Endothelial cell of umbilical vein (primary cell): ENCODE results near the gene LIN28B.

Experiments used
- CTCF ChIP-seq, 2 donors: IDR thresholded peaks; 1 replicate in 1 of 2; 2 replicates in 1 of 2; pipeline ENCODE4 v1.5.1; 2011; ENCODE audit warnings: low read length in 2 of 2, mild to moderate bottlenecking in 2 of 2, moderate library complexity in 2 of 2, control low read depth in 1 of 2, inconsistent platforms in 1 of 2, low read depth in 1 of 2; ENCODE audit not compliant: insufficient read depth in 1 of 2; ENCODE audit errors: extremely low read depth in 1 of 2
- EZH2 ChIP-seq: IDR thresholded peaks from 2 replicates; pipeline ENCODE4 v1.6.1; 2012; ENCODE audit warnings: borderline replicate concordance, low read depth, mild to moderate bottlenecking, moderate library complexity, low read length, inconsistent platforms; ENCODE audit not compliant: severe bottlenecking
- FOS ChIP-seq: IDR thresholded peaks from 2 replicates; pipeline ENCODE4 v1.6.1; 2011; ENCODE audit warnings: mild to moderate bottlenecking, low read length, moderate library complexity, borderline replicate concordance; ENCODE audit not compliant: insufficient read depth
- GATA2 ChIP-seq: IDR thresholded peaks from 2 replicates; pipeline ENCODE4 v1.7.0; 2011; ENCODE audit warnings: low read depth, mild to moderate bottlenecking, moderate library complexity, mixed read lengths, low read length; ENCODE audit not compliant: insufficient read length, insufficient read depth
- JUN ChIP-seq: IDR thresholded peaks from 2 replicates; pipeline ENCODE4 v1.6.1; 2011; ENCODE audit warnings: borderline replicate concordance, low read depth; ENCODE audit not compliant: insufficient read length, insufficient read depth
- MYC ChIP-seq: IDR thresholded peaks from one replicate; pipeline ENCODE4 v1.6.1; 2011; ENCODE audit warnings: mild to moderate bottlenecking, low read depth, low read length
- POLR2A ChIP-seq: IDR thresholded peaks from 2 replicates; pipeline ENCODE4 v1.6.1; 2012; ENCODE audit warnings: low read depth, mild to moderate bottlenecking, control low read depth, low read length
- POLR2AphosphoS5 ChIP-seq: IDR thresholded peaks from 2 replicates; pipeline ENCODE4 v1.6.1; 2012; ENCODE audit warnings: low read depth, mild to moderate bottlenecking, control low read depth, low read length, moderate library complexity; ENCODE audit not compliant: insufficient read depth
- TF ChIP-seq, protein P1 (sequence below): IDR thresholded peaks from 2 replicates; pipeline ENCODE4 v1.6.1; 2011; ENCODE audit not compliant: insufficient read depth, insufficient read length

DNA sequence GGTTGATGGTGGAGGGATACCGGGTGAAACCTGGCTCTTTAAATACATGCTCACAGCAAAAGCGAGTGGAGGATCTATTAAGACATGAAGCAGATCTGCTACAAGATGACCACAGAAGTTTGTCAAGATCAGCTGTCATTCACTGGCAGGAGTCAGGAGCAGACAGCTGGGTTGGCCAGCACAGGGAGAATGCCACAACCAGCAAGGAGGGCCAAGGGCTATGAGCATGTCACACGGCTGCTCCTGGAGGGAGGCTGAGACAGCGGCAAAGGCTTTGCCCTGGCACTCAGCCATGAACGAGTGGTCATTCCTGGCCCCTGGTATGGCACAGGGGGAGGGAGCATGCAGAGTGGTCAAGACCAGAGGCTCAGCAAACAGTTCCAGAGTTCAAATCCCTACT, 145.3 kb downstream of the LIN28B start:
- TF ChIP-seq CTCF (IDR thresholded peaks at IDR 0.05; ENCODE audit: extremely low read depth in 1 of 2, insufficient read depth in 1 of 2, low read depth in 1 of 2, low read length in 2 of 2) (no peak), POLR2AphosphoS5 (no peak), EZH2 (no peak), POLR2A (no peak), MYC (no peak), JUN (no peak), FOS (no peak), GATA2 (no peak)
- TF ChIP-seq, protein P1, sequence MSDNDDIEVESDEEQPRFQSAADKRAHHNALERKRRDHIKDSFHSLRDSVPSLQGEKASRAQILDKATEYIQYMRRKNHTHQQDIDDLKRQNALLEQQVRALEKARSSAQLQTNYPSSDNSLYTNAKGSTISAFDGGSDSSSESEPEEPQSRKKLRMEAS = no peak
